HCT116 (cell line): ENCODE results near the gene LDB2. TPM values are rescaled to one million over a fixed set of nuclear protein-coding genes. Genes with fewer than 3 reads are reported as not detected.

Source experiments
- ATAC-seq: fragments of 200-7000 bp; cut with Tn5 transposase; 2 replicates; pipeline ENCODE4 v1.9.1; 2020; ENCODE audit warnings: mild to moderate bottlenecking, moderate library complexity
- BruUV-seq: library from RNA; stranded (reverse); fragments of 400-500 nt; replicated peaks from 2 replicates; lab custom pipeline; 2021; lab: Mats Ljungman, UMichigan
- CTCF ChIA-PET: fragments of 300-600 bp; sonication (Branson Sonifier 250); formaldehyde crosslinking; loops from one replicate; lab custom pipeline; 2021; ENCODE audit warnings: antibody characterized with exemption; lab: Charles Lee
- POLR2A ChIA-PET: fragments of 300-600, 350-600 bp; sonication (Branson Sonifier 250); formaldehyde crosslinking; loops from one replicate; lab custom pipeline; 2021; ENCODE audit warnings: antibody characterized with exemption; lab: Charles Lee
- RAD21 ChIA-PET, 2 experiments: fragments of 300-600 bp; sonication (Branson Sonifier 250); formaldehyde crosslinking; loops; one replicate each; lab custom pipeline; 2023; ENCODE audit warnings: low total read pairs in 2 of 2; ENCODE audit not compliant: uncharacterized antibody in 2 of 2, unreplicated experiment in 2 of 2, low non-redundant PET in 1 of 2; lab: Charles Lee
- DNase-seq: peaks from one replicate; pipeline ENCODE4 v3.0.0-alpha.2; 2010; ENCODE audit warnings: low read depth, low spot score
- H2AFZ ChIP-seq: fragments of 200-600 bp; shearing (Covaris generic), sonication (generic); 2 replicates; pipeline ENCODE4 v1.6.1; 2017; ENCODE audit warnings: low read depth, mixed run types, mixed read lengths, antibody characterized with exemption, low read length; ENCODE audit not compliant: poor library complexity, severe bottlenecking
- H3K27ac ChIP-seq: 2 replicates; pipeline ENCODE4 v1.5.1; 2012; ENCODE audit warnings: low read depth, low read length
- H3K27me3 ChIP-seq: fragments of 200-600 bp; sonication (generic); 2 replicates; pipeline ENCODE4 v1.6.1; 2016; ENCODE audit warnings: mixed run types, low read length, mixed read lengths; ENCODE audit not compliant: insufficient read depth
- H3K36me3 ChIP-seq, 2 experiments: fragments of 200-500 bp in 1 of 2; fragments of 200-600 bp in 1 of 2; sonication (Bioruptor generic) in 1 of 2; sonication (generic) in 1 of 2; 2 replicates each; pipeline versions ENCODE4 v1.5.1 to v1.6.1; 2014 to 2016; ENCODE audit warnings: low read length in 2 of 2, inconsistent platforms in 1 of 2, mixed read lengths in 1 of 2, mixed run types in 1 of 2; ENCODE audit not compliant: insufficient read depth in 2 of 2, control insufficient read depth in 1 of 2
- H3K4me1 ChIP-seq, 2 experiments: fragments of 200-600 bp in 1 of 2; sonication (generic) in 1 of 2; 2 replicates each; pipeline versions ENCODE4 v1.5.1 to v1.6.1; 2012 to 2017; ENCODE audit warnings: low read length in 2 of 2, inconsistent platforms in 1 of 2, mild to moderate bottlenecking in 1 of 2, mixed read lengths in 1 of 2, mixed run types in 1 of 2, moderate library complexity in 1 of 2; ENCODE audit not compliant: insufficient read depth in 2 of 2, control insufficient read depth in 1 of 2
- H3K4me2 ChIP-seq: fragments of 200-600 bp; sonication (generic); 2 replicates; pipeline ENCODE4 v1.6.1; 2017; ENCODE audit warnings: mixed run types, low read length, mixed read lengths
- H3K4me3 ChIP-seq, 2 experiments: fragments of 200-600 bp in 1 of 2; sonication (generic) in 1 of 2; replicated peaks in 1 of 2; 2 replicates each; pipeline ENCODE4 v1.5.1; 2011 to 2016; ENCODE audit warnings: low read length in 2 of 2, control low read depth in 1 of 2, low read depth in 1 of 2, mild to moderate bottlenecking in 1 of 2, mixed read lengths in 1 of 2, mixed run types in 1 of 2
- H3K79me2 ChIP-seq: fragments of 200-600 bp; sonication (generic); 2 replicates; pipeline ENCODE4 v1.6.1; 2017; ENCODE audit warnings: mild to moderate bottlenecking, mixed run types, low read length, moderate library complexity, mixed read lengths; ENCODE audit not compliant: insufficient read depth
- H3K9ac ChIP-seq: fragments of 200-600 bp; sonication (generic); 2 replicates; pipeline ENCODE4 v1.6.1; 2016; ENCODE audit warnings: low read length, mixed read lengths
- H3K9me2 ChIP-seq: fragments of 200-600 bp; sonication (generic), shearing (Covaris generic); 2 replicates; pipeline ENCODE4 v1.6.1; 2017; ENCODE audit warnings: mixed run types, mild to moderate bottlenecking, moderate library complexity; ENCODE audit not compliant: insufficient read depth
- H3K9me3 ChIP-seq, 2 experiments: fragments of 200-500 bp in 1 of 2; fragments of 200-600 bp in 1 of 2; sonication (Bioruptor generic) in 1 of 2; sonication (generic) in 1 of 2; 2 replicates each; pipeline ENCODE4 v1.6.1; 2014 to 2017; ENCODE audit warnings: low read length in 2 of 2, mixed read lengths in 2 of 2, inconsistent platforms in 1 of 2, low read depth in 1 of 2, mild to moderate bottlenecking in 1 of 2, mixed run types in 1 of 2, moderate library complexity in 1 of 2; ENCODE audit not compliant: control insufficient read depth in 1 of 2, insufficient read depth in 1 of 2
- H4K20me1 ChIP-seq: fragments of 200-600 bp; sonication (generic), shearing (Covaris generic); 2 replicates; pipeline ENCODE4 v1.6.1; 2017; ENCODE audit warnings: mixed run types, mild to moderate bottlenecking, moderate library complexity; ENCODE audit not compliant: insufficient read depth
- ATF3 ChIP-seq: IDR thresholded peaks from 2 replicates; pipeline ENCODE4 v1.6.1; 2012
- CBX3 ChIP-seq: IDR thresholded peaks from 2 replicates; pipeline ENCODE4 v1.6.1; 2012; ENCODE audit warnings: low read depth
- CEBPB ChIP-seq: IDR thresholded peaks from 2 replicates; pipeline ENCODE4 v1.6.1; 2012; ENCODE audit warnings: low read depth
- CTCF ChIP-seq, 3 experiments: fragments of 200-600 bp in 1 of 3; sonication (generic) in 1 of 3; IDR thresholded peaks in 2 of 3; conservative IDR thresholded peaks in 1 of 3; 2 replicates each; pipeline ENCODE4 v1.5.1; 2012 to 2017; ENCODE audit warnings: low read depth in 2 of 3, low read length in 2 of 3, antibody characterized with exemption in 1 of 3, borderline replicate concordance in 1 of 3, control low read depth in 1 of 3, mild to moderate bottlenecking in 1 of 3, mixed read lengths in 1 of 3, mixed run types in 1 of 3, moderate library complexity in 1 of 3; ENCODE audit not compliant: insufficient read depth in 1 of 3
- EGR1 ChIP-seq: IDR thresholded peaks from 2 replicates; pipeline ENCODE4 v1.6.1; 2012; ENCODE audit warnings: low read depth
- EZH2 ChIP-seq: fragments of 200-600 bp; sonication (generic); IDR thresholded peaks from 2 replicates; pipeline ENCODE4 v1.6.1; 2017; ENCODE audit warnings: antibody characterized with exemption, mixed run types
- EZH2phosphoT487 ChIP-seq: fragments of 200-600 bp; IDR thresholded peaks from 2 replicates; pipeline ENCODE4 v1.6.1; 2018; ENCODE audit warnings: antibody characterized with exemption, borderline replicate concordance
- FOSL1 ChIP-seq: IDR thresholded peaks from 2 replicates; pipeline ENCODE4 v1.6.1; 2012; ENCODE audit warnings: low read depth
- JUND ChIP-seq: IDR thresholded peaks from 2 replicates; pipeline ENCODE4 v1.6.1; 2012
- MAX ChIP-seq: IDR thresholded peaks from 2 replicates; pipeline ENCODE4 v1.6.1; 2012
- POLR2A ChIP-seq: IDR thresholded peaks from 2 replicates; pipeline ENCODE4 v1.7.0; 2011; ENCODE audit warnings: borderline replicate concordance; ENCODE audit not compliant: insufficient read depth, insufficient read length; ENCODE audit errors: extremely low read depth
- REST ChIP-seq: IDR thresholded peaks from 2 replicates; pipeline ENCODE4 v1.6.1; 2012; ENCODE audit warnings: low read depth
- SIN3A ChIP-seq: IDR thresholded peaks from 2 replicates; pipeline ENCODE4 v1.6.1; 2012; ENCODE audit warnings: low read depth
- SP1 ChIP-seq: IDR thresholded peaks from 2 replicates; pipeline ENCODE4 v1.6.1; 2012; ENCODE audit warnings: low read depth
- SRF ChIP-seq: IDR thresholded peaks from 2 replicates; pipeline ENCODE4 v1.6.1; 2012; ENCODE audit warnings: low read depth
- TCF7L2 ChIP-seq: IDR thresholded peaks from 2 replicates; pipeline ENCODE4 v1.7.0; 2011; ENCODE audit warnings: borderline replicate concordance, inconsistent platforms; ENCODE audit not compliant: insufficient read depth, insufficient read length; ENCODE audit errors: extremely low read depth
- YY1 ChIP-seq: IDR thresholded peaks from 2 replicates; pipeline ENCODE4 v1.6.1; 2011; ENCODE audit warnings: low read length, low read depth, moderate library complexity, mild to moderate bottlenecking; ENCODE audit not compliant: insufficient replicate concordance; ENCODE audit errors: extremely low read depth
- ZFX ChIP-seq: fragments of 450-650 bp; IDR thresholded peaks from 2 replicates; pipeline ENCODE4 v1.6.1; 2017
- ZNF274 ChIP-seq: fragments of 200-500 bp; sonication (Bioruptor generic); IDR thresholded peaks from 2 replicates; pipeline ENCODE4 v1.6.1; 2014; ENCODE audit warnings: mild to moderate bottlenecking, low read depth, low read length, inconsistent platforms
- intact Hi-C: fragments of 100-400 bp; cut with micrococcal nuclease; formaldehyde crosslinking; loops from 2 replicates; pipeline ENCODE4 v1.10.0; 2022
- total RNA-seq: library from RNA; stranded (reverse); gene quantifications from one replicate; pipeline ENCODE4 v1.2.1, GENCODE V29; 2021; ENCODE audit not compliant: unreplicated experiment

Gene LDB2
- total RNA-seq, 1 experiment from 2014 or later, result 0.12 TPM

GRCh38 chr4:16827045-16827444, 71.4 kb downstream of the LDB2 start:
- DNase-seq (no peak), ATAC-seq (no peak)
- Histone ChIP-seq H2AFZ (no peak overlapping the region), H3K4me2 (no peak overlapping the region), H3K9me3 (no peaks in the 10 kb centered on the region), H3K4me1 (no peaks in the 10 kb centered on the region), H4K20me1 (no peaks in the 10 kb centered on the region), H3K9ac (no peak overlapping the region), H3K27ac (no peak overlapping the region), H3K9me2 (no peaks in the 10 kb centered on the region), H3K36me3 (no peaks in the 10 kb centered on the region), H3K4me3 (no peak overlapping the region), H3K79me2 (no peaks in the 10 kb centered on the region), H3K27me3 (peaks cover 50% of the 10 kb centered on the region)
- POLR2A ChIA-PET, result no interaction called here
- TF ChIP-seq CTCF (IDR thresholded peaks at IDR 0.05 in 2 of 3, conservative IDR thresholded peaks at IDR 0.05 in 1 of 3; ENCODE audit: borderline replicate concordance in 1 of 3, insufficient read depth in 1 of 3, low read depth in 2 of 3, low read length in 2 of 3) (no peak), EZH2phosphoT487 (no peak), CEBPB (no peak), JUND (no peak), YY1 (no peak), SIN3A (no peak), MAX (no peak), REST (no peak), ZFX (no peak), ZNF274 (no peak), ATF3 (no peak), EGR1 (no peak), SRF (no peak), EZH2 (no peak), CBX3 (no peak), POLR2A (no peak), FOSL1 (no peak), TCF7L2 (no peak), SP1 (no peak)
- CTCF ChIA-PET, result no interaction called here
- RAD21 ChIA-PET, result no interaction called here
- intact Hi-C loops, result no loop called here
- no TSS peak for BruUV-seq
